Lower lobe of right lung (tissue), 2 donors: ENCODE data around the gene GRID1. TPM values are rescaled to one million over a fixed set of nuclear protein-coding genes. Genes with fewer than 3 reads are reported as not detected.

Experiments used
- ATAC-seq, 2 donors: fragments of 200-7000 bp; cut with Tn5 transposase; one replicate each; pipeline ENCODE4 v1.9.1; 2020 to 2022; ENCODE audit warnings: mild to moderate bottlenecking in 2 of 2, moderate library complexity in 2 of 2
- DNase-seq: peaks from one replicate; pipeline ENCODE4 v3.0.0-alpha.2; 2020
- H3K27ac ChIP-seq: fragments of 200-600 bp; one replicate; pipeline ENCODE4 v1.8.0; 2022
- H3K27me3 ChIP-seq: fragments of 200-600 bp; one replicate; pipeline ENCODE4 v1.8.0; 2022; ENCODE audit warnings: low read depth
- H3K36me3 ChIP-seq: fragments of 200-600 bp; one replicate; pipeline ENCODE4 v1.8.0; 2022; ENCODE audit warnings: mild to moderate bottlenecking
- H3K4me1 ChIP-seq: fragments of 200-600 bp; one replicate; pipeline ENCODE4 v1.8.0; 2022
- H3K4me3 ChIP-seq: fragments of 200-600 bp; one replicate; pipeline ENCODE4 v1.8.0; 2022; ENCODE audit warnings: mild to moderate bottlenecking
- H3K9me3 ChIP-seq: fragments of 200-600 bp; one replicate; pipeline ENCODE4 v1.8.0; 2022
- CTCF ChIP-seq: fragments of 200-600 bp; IDR thresholded peaks from one replicate; pipeline ENCODE4 v1.8.0; 2022; ENCODE audit warnings: antibody characterized with exemption, mild to moderate bottlenecking
- intact Hi-C: fragments of 100-400 bp; cut with DNase I; formaldehyde crosslinking; loops from one replicate; pipeline ENCODE4 v1.11.0; 2022
- total RNA-seq: library from RNA; stranded (reverse); fragmentation: NEBNext Ultra II Directional; extraction: Animal tissue kit (Norgen Biotek cat#: 25700); gene quantifications from one replicate; pipeline ENCODE4 v1.2.1, GENCODE V29; 2021
- donor health status: DM: no; HTN: yes; CAD: no; lungs with severe emphysema.

The GRID1 gene
- total RNA-seq, 1 donor from 2014 or later, result 2.5 TPM

- H3K4me3 ChIP-seq, result no peak overlapping the region
- intact Hi-C loops, result no loop called here
- no peaks in the 10 kb centered on the region for H3K4me1 ChIP-seq
- no peak overlapping the region for H3K27ac ChIP-seq
- no peaks in the 10 kb centered on the region for H3K9me3 ChIP-seq
- no peak for ATAC-seq
- no peaks in the 10 kb centered on the region for H3K27me3 ChIP-seq
- H3K36me3 ChIP-seq, result no peaks in the 10 kb centered on the region
- DNase-seq, result no peak
- no peak for TF ChIP-seq CTCF
These were observed 213.7 kb downstream of the GRID1 start for GRCh38 chr10:86152911-86153310.

GRCh38 chr10:86152354-86152753 is 214.2 kb downstream of the GRID1 start:
- TF ChIP-seq CTCF, result no peak
- H3K9me3 ChIP-seq, result no peaks in the 10 kb centered on the region
- H3K27ac ChIP-seq, result no peak overlapping the region
- no peaks in the 10 kb centered on the region for H3K36me3 ChIP-seq
- intact Hi-C loops, result no loop called here
- no peaks in the 10 kb centered on the region for H3K4me1 ChIP-seq
- ATAC-seq (no peak), DNase-seq (no peak)
- H3K4me3 ChIP-seq, result no peak overlapping the region
- no peaks in the 10 kb centered on the region for H3K27me3 ChIP-seq

DNA sequence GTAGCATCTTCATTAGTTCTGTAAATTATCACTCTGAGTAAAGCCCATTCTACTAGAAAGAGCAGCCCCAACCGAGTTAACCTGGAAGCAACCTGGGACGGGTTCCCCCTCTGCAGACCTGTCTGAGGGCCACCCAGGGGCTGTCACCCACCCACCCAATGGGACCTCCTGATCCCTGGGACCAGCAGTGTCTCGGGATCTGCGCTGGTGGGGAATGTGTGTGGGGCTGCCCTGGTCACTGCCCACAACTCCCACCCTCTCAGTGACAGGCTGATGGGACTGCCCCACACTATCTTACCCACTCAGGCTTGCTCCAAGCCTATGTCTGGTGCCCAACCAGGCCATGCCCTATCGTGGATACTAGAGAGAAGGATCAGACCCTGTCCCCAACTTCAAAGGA is 215.0 kb downstream of the GRID1 start:
- Histone ChIP-seq H3K9me3 (no peaks in the 10 kb centered on the region), H3K4me1 (no peaks in the 10 kb centered on the region), H3K27me3 (no peaks in the 10 kb centered on the region), H3K36me3 (no peaks in the 10 kb centered on the region), H3K27ac (no peak overlapping the region), H3K4me3 (no peak overlapping the region)
- ATAC-seq (no peak), DNase-seq (no peak)
- intact Hi-C loops, result no loop called here
- TF ChIP-seq CTCF, result no peak

DNA sequence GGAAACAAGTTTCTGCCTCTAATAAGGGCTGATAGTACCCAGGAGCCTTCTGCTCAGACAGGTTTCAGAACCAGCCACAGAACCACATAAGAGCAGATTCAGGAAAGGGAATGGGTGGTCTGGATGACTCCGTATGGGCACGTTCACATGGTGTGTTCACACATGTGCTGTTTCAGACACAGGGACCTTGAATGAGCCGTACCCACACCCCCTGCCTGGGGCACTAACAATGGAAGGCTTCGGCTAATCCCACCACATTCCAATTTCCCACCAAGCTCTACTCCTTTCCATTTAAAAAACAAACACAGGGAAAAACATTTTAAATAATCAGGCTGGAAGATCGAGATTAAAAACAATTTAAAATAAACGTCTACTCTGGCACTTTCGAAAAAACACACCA is 217.3 kb downstream of the GRID1 start:
- Histone ChIP-seq H3K36me3 (no peaks in the 10 kb centered on the region), H3K4me1 (no peaks in the 10 kb centered on the region), H3K27me3 (no peaks in the 10 kb centered on the region), H3K9me3 (no peaks in the 10 kb centered on the region), H3K4me3 (no peak overlapping the region), H3K27ac (no peak overlapping the region)
- ATAC-seq (no peak), DNase-seq (no peak)
- TF ChIP-seq CTCF, result no peak
- intact Hi-C loops, result no loop called here

DNA sequence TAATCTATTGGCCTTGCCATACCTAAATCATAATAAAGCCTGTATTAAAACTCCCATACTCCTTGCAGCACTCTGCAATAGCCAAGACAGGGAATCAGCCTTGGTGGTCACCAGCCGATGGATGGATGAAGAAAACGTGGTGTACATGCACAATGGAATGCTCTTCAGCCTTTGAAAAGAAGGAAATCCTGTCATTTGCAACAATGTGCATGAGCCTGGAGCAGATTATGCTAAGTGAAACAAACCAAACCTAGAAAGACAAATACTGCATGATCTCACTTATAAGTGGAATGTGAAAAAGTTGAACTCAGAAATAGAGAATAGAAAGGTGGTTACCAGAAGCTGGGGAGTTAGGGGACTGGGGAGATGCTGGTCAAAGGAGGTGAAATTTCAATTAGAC is 218.5 kb downstream of the GRID1 start:
- H3K27me3 ChIP-seq, result no peaks in the 10 kb centered on the region
- no peak for TF ChIP-seq CTCF
- H3K4me1 ChIP-seq, result no peaks in the 10 kb centered on the region
- no peak for DNase-seq
- ATAC-seq, result no peak
- H3K27ac ChIP-seq, result no peak overlapping the region
- no peaks in the 10 kb centered on the region for H3K36me3 ChIP-seq
- H3K4me3 ChIP-seq, result no peak overlapping the region
- H3K9me3 ChIP-seq, result no peaks in the 10 kb centered on the region
- intact Hi-C loops, result no loop called here

DNA sequence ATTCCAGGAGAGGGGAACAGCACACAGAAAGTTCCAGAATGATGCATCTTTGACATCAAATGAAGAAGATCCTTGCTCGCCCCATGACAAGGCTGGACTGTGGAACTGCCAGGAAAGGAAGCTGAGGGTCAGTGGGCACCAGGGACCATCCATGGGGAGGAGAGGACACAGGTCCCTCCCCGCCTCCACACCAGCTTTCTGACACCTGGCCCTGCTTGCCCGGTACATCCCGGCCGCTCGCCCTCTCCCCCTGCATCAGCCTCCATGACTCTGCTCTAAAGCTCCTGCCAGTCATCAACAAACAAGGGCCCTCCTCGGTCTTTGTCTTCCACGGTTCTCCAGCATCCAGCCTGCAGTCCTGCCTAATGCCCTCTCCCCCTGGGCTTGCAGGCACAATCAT is 222.3 kb downstream of the GRID1 start:
- Histone ChIP-seq H3K9me3 (no peaks in the 10 kb centered on the region), H3K4me1 (no peaks in the 10 kb centered on the region), H3K27me3 (no peaks in the 10 kb centered on the region), H3K27ac (no peak overlapping the region), H3K36me3 (no peaks in the 10 kb centered on the region), H3K4me3 (no peak overlapping the region)
- no peak for TF ChIP-seq CTCF
- DNase-seq (no peak), ATAC-seq (no peak)
- intact Hi-C loops, result no loop called here
